GM04504 (cell line): Measurements from ENCODE around the gene DCDC2.
"Not testable (repeated sequence)": the region's sequence is repeated elsewhere in the genome, so short reads cannot be mapped to it uniquely, and the experiment has no call there.

Experiments used
- DNase-seq: peaks from one replicate; pipeline ENCODE4 v3.0.0-alpha.2; 2012; ENCODE audit warnings: low read depth

The DCDC2 gene

GRCh38 chr6:24219670-24220069 lies 138.2 kb downstream of the DCDC2 start:
- no peak for DNase-seq

DNA sequence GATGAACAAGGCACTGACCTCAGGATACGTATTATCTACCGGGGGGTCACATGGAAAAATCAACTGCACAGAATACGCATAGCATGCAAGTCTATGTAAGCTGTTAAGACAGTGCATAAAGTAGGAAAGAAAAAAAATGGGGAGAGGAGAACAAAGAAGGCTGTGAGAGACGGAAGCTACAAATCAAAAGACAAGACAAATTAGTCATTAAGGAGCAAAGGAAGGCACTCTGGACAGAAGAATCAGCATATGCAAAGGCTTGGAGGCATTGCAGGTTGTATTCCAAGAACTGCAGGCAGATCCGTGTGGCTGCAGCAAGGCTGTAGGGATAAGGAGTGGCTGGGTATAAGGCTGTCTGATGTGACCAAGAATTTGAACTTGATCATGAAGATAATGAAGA lies 142.9 kb downstream of the DCDC2 start:
- no peak for DNase-seq

DNA sequence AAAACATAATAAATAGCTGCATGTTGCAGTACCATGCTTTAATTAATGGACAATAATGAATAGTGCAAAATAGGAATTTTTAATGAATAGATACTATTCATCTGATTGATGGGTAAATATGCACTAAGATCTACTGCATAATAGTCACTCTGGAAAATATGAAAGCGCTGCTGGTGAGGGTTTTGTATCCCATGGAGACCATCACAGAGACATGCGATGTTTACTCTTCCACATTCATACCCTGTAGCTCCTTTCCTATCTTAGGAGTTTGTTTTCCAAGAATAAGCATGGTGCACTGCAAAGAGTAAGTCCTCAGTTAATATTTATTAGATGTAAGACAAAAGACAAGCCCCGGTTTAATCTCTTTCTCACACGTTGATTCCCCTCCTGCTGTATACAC lies 150.4 kb downstream of the DCDC2 start:
- no peak for DNase-seq

- DNase-seq: peak; percentile 8
Measured at GRCh38 chr6:24205020-24205492, 152.8 kb downstream of the DCDC2 start.

DNA sequence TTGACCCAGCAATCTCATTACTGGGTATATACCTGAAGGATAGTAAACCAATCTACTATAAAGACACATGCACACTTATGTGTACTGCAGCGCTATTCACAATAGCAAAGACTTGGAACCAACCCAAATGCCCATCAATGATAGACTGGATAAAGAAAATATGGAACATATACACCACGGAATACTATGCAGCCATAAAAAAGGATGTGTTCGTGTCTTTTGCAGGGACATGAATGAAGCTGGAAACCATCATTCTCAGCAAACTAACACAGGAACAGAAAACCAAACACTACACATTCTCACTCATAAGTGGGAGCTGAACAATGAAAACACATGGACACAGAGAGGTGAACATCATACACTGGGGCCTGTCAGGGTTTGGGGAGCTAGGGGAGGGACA lies 153.7 kb downstream of the DCDC2 start:
- not testable (repeated sequence) for DNase-seq

- no peak for DNase-seq
Measured at GRCh38 chr6:24197892-24198291, 160.0 kb downstream of the DCDC2 start.

GRCh38 chr6:24195836-24196597 lies 161.8 kb downstream of the DCDC2 start:
- no peak for DNase-seq

DNA sequence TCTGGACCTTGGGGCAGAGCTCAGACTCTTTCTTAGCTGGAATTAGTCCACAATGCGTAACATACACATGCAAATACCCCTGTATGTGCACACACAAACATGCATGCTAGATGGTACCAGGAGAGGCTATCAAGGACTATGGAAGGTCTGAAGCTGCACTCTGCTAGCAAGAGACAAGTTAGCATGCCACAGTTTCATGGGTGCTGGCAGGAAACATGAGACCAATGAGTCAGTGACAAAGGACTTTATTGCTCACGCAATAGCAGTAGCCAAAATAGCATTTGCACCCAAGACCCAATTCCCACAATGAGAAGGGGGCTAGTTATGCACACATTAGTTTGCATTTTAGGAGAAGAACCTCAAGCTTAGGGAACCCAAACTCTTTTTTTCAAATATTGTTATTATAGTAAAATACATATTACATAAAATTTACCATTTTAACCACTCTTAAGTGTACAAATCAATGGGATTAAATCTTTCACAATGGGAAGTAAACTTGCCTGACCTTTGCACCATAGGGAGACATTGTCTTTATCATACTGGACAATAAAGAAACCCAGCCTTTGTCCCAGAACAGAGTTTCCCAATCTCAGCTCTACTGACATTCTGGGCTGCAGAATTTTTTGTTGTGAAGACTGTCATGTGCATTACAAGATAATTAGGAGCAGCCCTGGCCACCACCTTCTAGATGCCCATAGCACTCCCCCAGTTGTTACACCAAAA lies 162.7 kb downstream of the DCDC2 start:
- no peak for DNase-seq

GRCh38 chr6:24193364-24193763 lies 164.5 kb downstream of the DCDC2 start:
- DNase-seq: no peak

- no peak for DNase-seq
Measured at GRCh38 chr6:24191346-24191745, 166.5 kb downstream of the DCDC2 start.

GRCh38 chr6:24188578-24189080 lies 169.2 kb downstream of the DCDC2 start:
- no peak for DNase-seq

DNA sequence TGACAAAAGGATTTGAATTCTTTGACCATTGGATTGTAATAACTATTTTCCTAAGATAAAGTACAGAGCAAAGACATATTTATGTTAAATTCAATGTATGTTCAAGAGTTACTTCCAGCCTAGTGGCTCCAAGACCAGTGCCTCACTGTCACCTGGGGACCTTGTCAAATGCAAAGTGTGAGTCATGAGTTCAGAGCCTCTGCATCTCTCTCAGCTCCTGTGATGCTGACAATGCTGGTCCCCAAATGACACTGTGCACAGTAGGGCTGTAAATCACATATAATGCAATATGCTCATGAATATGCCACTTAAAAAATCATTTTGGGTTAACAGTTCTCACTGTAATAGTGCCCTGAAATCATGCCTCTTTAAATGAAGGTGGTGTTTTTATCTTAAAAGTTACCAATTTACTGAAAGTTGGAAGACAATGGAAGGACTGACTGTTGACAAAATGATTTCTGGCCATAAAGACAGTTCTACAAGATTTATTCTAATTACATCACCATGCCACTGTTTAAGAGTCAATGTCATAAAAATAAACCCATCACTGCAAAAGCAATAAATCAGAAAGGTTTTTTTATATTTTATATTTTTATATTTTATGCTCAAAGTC lies 169.8 kb downstream of the DCDC2 start:
- DNase-seq: no peak

DNA sequence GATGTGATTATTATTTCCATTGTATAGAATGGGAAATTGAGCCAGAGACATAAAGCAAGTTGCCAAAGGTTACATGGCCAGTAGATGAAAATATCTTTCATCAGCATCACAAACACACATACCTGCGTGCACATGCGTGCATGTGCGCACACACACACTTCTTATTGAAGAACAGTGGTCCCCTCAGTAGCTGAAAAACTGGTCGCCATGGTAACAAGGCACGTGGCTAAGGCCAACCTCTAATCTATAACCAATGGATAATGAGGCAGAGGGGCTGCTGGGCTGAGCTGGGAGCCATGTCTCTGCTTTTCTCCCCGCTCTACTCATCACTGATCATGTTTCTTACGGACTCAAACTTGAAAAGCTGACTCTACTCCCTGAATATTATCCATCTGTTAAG lies 171.5 kb downstream of the DCDC2 start:
- DNase-seq: no peak

DNA sequence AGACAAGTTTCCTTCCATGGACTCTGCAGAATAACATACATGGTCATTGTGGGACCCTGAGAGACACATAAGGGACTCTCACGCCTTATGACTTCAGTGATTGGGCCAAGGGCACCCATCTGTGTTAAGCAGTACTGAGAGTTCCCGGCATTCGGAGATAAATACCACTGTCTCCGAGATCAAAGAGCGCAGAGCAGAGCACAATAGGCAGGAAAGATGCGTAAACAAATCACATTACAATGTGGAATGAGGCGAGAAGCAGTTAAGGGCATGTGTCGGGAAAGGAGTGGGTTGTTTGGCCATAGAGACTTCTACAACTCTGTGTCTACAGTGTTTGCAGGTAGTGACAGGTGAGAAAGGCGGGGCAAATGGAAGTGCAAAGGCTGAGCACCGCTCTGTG lies 174.3 kb downstream of the DCDC2 start:
- DNase-seq: no peak

- DNase-seq: no peak
Measured at GRCh38 chr6:24157886-24158285, 200.0 kb downstream of the DCDC2 start.

- no peak for DNase-seq
Measured at GRCh38 chr6:24154121-24154520, 203.7 kb downstream of the DCDC2 start.

- DNase-seq: no peak
Measured at GRCh38 chr6:24152014-24152413, 205.8 kb downstream of the DCDC2 start.

DNA sequence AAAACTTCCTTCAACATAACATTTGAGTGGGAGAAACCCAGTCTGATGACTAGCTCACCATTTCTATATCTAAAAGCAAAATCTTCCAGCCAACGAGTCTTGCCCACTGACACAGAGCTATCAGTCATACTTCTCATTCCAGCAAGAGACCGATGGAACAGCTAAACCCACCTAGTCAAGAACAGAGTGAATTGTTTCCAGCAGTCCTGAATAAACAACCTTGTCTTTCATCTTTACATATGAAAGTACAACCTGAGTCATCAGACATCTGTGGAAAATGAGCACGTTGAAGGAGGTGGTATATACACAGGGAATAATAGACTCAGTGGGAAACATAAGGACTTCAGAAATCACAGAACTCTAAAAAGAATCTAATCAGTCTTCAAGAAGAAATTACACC lies 208.0 kb downstream of the DCDC2 start:
- DNase-seq: no peak

DNA sequence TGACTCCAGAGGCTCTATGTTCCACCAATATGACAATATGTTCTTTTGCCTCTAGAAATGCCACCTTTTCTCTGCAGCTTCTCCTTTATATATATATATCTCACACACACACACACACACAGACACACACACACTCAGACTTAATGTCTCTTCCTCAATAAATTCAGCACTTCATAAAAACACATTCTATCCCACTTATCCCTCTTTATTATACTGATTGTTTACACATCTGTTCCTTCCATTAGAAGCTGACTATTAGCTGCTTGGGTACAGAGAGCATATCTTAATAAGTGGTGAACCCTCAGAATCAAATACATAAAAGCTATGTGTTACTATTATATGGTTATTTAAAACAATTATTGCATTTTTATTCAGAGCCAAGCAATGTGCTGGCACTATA lies 208.6 kb downstream of the DCDC2 start:
- DNase-seq: no peak

DNA sequence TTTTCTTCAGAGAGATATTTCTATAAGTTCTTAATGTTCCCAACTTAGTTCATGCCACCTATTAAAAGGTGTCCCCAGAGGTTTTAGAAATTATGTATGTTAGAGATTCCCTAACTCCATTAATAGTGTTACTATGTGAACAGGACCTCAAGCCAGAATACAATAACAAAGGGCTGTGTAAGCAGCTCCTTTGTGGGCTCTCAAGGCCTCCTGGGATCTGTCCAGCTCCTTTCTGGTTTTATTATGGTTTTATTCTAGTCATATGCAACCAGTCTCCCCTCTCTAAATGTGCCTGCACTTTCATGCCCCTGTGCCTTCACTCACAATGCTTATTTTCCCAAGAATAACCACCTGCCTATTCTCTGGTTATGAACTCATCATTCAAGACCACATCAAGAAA lies 209.2 kb downstream of the DCDC2 start:
- no peak for DNase-seq

DNA sequence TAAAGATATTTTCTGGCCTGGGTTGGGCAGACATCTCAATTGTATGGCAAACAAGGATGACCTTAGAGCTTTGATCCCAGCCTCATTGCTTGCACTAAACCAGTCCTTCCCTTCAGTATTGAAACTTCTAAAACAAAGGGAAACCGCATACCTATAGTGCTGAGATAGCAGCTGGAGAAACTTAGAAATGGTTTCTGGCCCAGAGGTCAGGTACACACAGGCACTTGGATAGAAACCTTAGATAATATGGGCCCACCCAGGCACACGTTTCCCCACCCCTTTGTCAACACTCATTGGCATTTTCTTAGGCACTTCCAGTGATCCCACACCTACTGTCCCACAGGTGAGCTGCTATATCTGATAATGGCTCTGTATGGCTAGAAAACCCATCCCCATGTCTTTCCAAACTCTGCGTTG lies 209.7 kb downstream of the DCDC2 start:
- no peak for DNase-seq

DNA sequence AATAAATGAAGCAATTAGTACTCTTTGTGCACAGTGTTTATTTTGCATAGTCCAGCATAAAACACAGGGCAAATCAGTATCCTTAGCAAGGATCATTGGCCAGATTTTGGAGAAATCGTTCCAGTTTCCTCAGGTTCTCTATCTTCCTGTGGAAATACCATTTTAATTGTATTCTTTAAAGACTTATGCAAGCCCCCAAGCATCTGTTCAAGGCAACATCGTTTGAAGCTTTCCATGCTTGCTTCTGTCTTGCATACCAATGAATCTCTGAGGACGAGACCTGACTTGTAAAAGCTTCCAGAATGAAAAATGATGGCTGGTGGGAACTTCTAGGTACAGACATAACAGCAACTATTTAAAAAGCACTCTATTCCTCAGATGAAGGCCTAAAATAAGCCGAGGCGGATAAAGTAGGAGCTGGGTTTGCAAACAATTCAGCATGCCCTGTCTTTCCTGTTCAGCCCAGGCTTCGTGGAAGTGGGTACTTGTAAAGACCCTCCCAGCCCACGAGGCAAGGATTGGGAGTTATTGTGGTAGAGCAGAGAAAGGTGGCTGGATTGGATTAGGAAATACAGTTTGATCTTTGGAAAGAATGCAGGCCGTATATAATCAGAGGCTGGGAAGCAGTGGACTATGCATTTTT lies 210.2 kb downstream of the DCDC2 start:
- DNase-seq: no peak
